ENCODE measurements around the gene OR2T2.
"Not testable (repeated sequence)": the region's sequence is repeated elsewhere in the genome, so short reads cannot be mapped to it uniquely, and the experiment has no call there.

DNA sequence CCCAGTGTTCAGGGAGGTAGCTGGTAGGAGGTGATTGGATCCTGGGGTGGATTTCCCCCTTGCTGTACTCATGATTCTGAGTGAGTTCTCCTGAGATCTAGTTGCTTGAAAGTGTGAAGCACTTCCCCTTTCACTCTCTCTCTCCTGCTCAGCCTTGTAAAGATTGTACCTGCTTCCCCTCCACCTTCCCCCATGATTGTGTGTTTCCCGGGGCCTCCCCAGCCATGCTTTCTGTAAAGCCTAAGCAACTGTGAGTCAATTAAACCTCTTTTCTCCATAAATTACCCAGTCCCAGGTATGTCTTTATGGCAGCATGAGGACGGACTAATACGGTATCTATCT lies 17.3 kb upstream of the OR2T2 start:
- not testable (repeated sequence) for TF ChIP-seq CTCF, EP300, POLR2A, POLR2AphosphoS5 (IDR thresholded peaks at IDR 0.05)

All from sigmoid colon (tissue), 4 donors.